Mesenchymal stem cell (in vitro differentiated cells and primary cell): ENCODE results near the gene DDAH2.

Experiments
- DNase-seq: peaks from one replicate; pipeline ENCODE4 v3.0.0-alpha.2; 2013
- H2AFZ ChIP-seq: one replicate; pipeline ENCODE4 v1.6.1; 2013; ENCODE audit warnings: low read depth, mild to moderate bottlenecking, control low read depth, inconsistent platforms, low read length, moderate library complexity
- H2AK5ac ChIP-seq: 2 replicates; pipeline ENCODE4 v1.6.1; 2013; ENCODE audit warnings: low read length, moderate library complexity, mild to moderate bottlenecking, inconsistent platforms; ENCODE audit not compliant: severe bottlenecking
- H2BK120ac ChIP-seq: one replicate; pipeline ENCODE4 v1.6.1; 2013; ENCODE audit warnings: low read depth, mild to moderate bottlenecking, inconsistent platforms, low read length, moderate library complexity
- H2BK12ac ChIP-seq, 2 experiments: one replicate each; pipeline ENCODE4 v1.6.1; 2013; ENCODE audit warnings: inconsistent platforms in 2 of 2, low read length in 2 of 2, mild to moderate bottlenecking in 2 of 2, moderate library complexity in 2 of 2, control low read depth in 1 of 2
- H2BK15ac ChIP-seq: one replicate; pipeline ENCODE4 v1.6.1; 2013; ENCODE audit warnings: mild to moderate bottlenecking, low read depth, inconsistent platforms; ENCODE audit not compliant: poor library complexity, severe bottlenecking
- H2BK5ac ChIP-seq: 2 replicates; pipeline ENCODE4 v1.6.1; 2013; ENCODE audit warnings: low read depth, mild to moderate bottlenecking, low read length, control low read depth, inconsistent platforms; ENCODE audit not compliant: poor library complexity, severe bottlenecking
- H3K14ac ChIP-seq, 2 experiments: one replicate each; pipeline ENCODE4 v1.6.1; 2013; ENCODE audit warnings: inconsistent platforms in 2 of 2, low read length in 2 of 2, control low read depth in 1 of 2, mild to moderate bottlenecking in 1 of 2, moderate library complexity in 1 of 2
- H3K18ac ChIP-seq, 2 experiments: one replicate each; pipeline ENCODE4 v1.6.1; 2013; ENCODE audit warnings: inconsistent platforms in 2 of 2, low read length in 2 of 2, control low read depth in 1 of 2, low read depth in 1 of 2, mild to moderate bottlenecking in 1 of 2
- H3K23ac ChIP-seq, 2 experiments: one replicate each; pipeline ENCODE4 v1.6.1; 2013; ENCODE audit warnings: inconsistent platforms in 2 of 2, low read length in 2 of 2, mild to moderate bottlenecking in 2 of 2, moderate library complexity in 2 of 2, control low read depth in 1 of 2
- H3K27ac ChIP-seq: 2 replicates; pipeline ENCODE4 v1.5.1; 2013; ENCODE audit warnings: mild to moderate bottlenecking, moderate library complexity, low read length, control low read depth, inconsistent platforms; ENCODE audit not compliant: poor library complexity, severe bottlenecking
- H3K27me3 ChIP-seq, 2 experiments: 2 replicates each; pipeline versions ENCODE4 v1.6.1 to v1.7.0; 2013; ENCODE audit warnings: low read length in 2 of 2, mild to moderate bottlenecking in 2 of 2, moderate library complexity in 2 of 2, control low read depth in 1 of 2, inconsistent platforms in 1 of 2; ENCODE audit not compliant: control insufficient read depth in 1 of 2, insufficient read depth in 1 of 2
- H3K36me3 ChIP-seq, 2 experiments: 2 replicates each; pipeline versions ENCODE4 v1.6.1 to v1.7.0; 2013; ENCODE audit warnings: low read length in 2 of 2, control low read depth in 1 of 2, inconsistent platforms in 1 of 2, low read depth in 1 of 2, mild to moderate bottlenecking in 1 of 2; ENCODE audit not compliant: insufficient read depth in 2 of 2, control insufficient read depth in 1 of 2
- H3K4ac ChIP-seq, 2 experiments: one replicate each; pipeline ENCODE4 v1.6.1; 2013; ENCODE audit warnings: inconsistent platforms in 2 of 2, low read length in 2 of 2, mild to moderate bottlenecking in 2 of 2, moderate library complexity in 2 of 2, control low read depth in 1 of 2, low read depth in 1 of 2
- H3K4me1 ChIP-seq: 2 replicates; pipeline ENCODE4 v1.6.1; 2013; ENCODE audit warnings: low read depth, low read length, control low read depth; ENCODE audit not compliant: control insufficient read depth, insufficient read depth
- H3K4me2 ChIP-seq: 2 replicates; pipeline ENCODE4 v1.6.1; 2013; ENCODE audit warnings: low read length, mild to moderate bottlenecking, inconsistent platforms; ENCODE audit not compliant: poor library complexity, severe bottlenecking
- H3K4me3 ChIP-seq, 2 experiments: 2 replicates each; pipeline versions ENCODE4 v1.5.1 to v1.7.0; 2013; ENCODE audit warnings: low read length in 2 of 2, mild to moderate bottlenecking in 2 of 2, control low read depth in 1 of 2, low read depth in 1 of 2; ENCODE audit not compliant: insufficient read depth in 1 of 2
- H3K79me1 ChIP-seq: replicated peaks from 2 replicates; pipeline ENCODE4 v1.6.1; 2013; ENCODE audit warnings: mild to moderate bottlenecking, control low read depth, low read length, inconsistent platforms; ENCODE audit not compliant: poor library complexity, severe bottlenecking
- H3K9ac ChIP-seq: 2 replicates; pipeline ENCODE4 v1.7.0; 2013; ENCODE audit warnings: mild to moderate bottlenecking, low read length, moderate library complexity
- H3K9me3 ChIP-seq: 2 replicates; pipeline ENCODE4 v1.7.0; 2013; ENCODE audit warnings: mild to moderate bottlenecking, low read length; ENCODE audit not compliant: control insufficient read depth
- H4K8ac ChIP-seq: one replicate; pipeline ENCODE4 v1.6.1; 2013; ENCODE audit warnings: inconsistent platforms, mild to moderate bottlenecking, low read length, moderate library complexity
- H4K91ac ChIP-seq: one replicate; pipeline ENCODE4 v1.6.1; 2013; ENCODE audit warnings: mild to moderate bottlenecking, low read length, inconsistent platforms
- WGBS: methylation state at CpG from one replicate; pipeline ENCODE4 v1.1.7; 2013; ENCODE audit warnings: mixed read lengths; 5-methylcytosine and 5-hydroxymethylcytosine counted together

The DDAH2 gene

GRCh38 chr6:31702405-31702818 lies 26.7 kb downstream of the DDAH2 start:
- Histone ChIP-seq H3K79me1 (peaks cover 18% of the 10 kb centered on the region), H3K4me2 (peak overlapping the region; percentile 70), H2BK12ac (no peak overlapping the region), H3K27me3 (no peaks in the 10 kb centered on the region), H3K14ac (peak overlapping the region in 1 of 2 experiments; percentile 71), H2BK120ac (no peak overlapping the region), H3K23ac (no peak overlapping the region), H3K4me1 (peaks cover 15% of the 10 kb centered on the region), H4K8ac (no peak overlapping the region), H3K4me3 (peak overlapping the region; percentile 78 to 97), H2BK5ac (no peak overlapping the region), H3K9me3 (no peaks in the 10 kb centered on the region), H3K27ac (peak overlapping the region; percentile 88), H3K36me3 (peaks cover 11 to 17% of the 10 kb centered on the region in 2 experiments), H2AFZ (peak overlapping the region; percentile 62), H3K9ac (peak overlapping the region; percentile 98), H4K91ac (no peak overlapping the region), H2BK15ac (no peak overlapping the region), H3K4ac (peak overlapping the region; percentile 1 to 96), H2AK5ac (no peak overlapping the region), H3K18ac (peak overlapping the region; percentile 17 to 94)
- no peak for DNase-seq
- 6% methylated on average over 8 of the region's 10 CpGs for WGBS

- H3K4me1 ChIP-seq, result peaks cover 15% of the 10 kb centered on the region
- peak overlapping the region; percentile 76 for H2BK15ac ChIP-seq
Measured at GRCh38 chr6:31701666-31702404, 27.3 kb downstream of the DDAH2 start.

GRCh38 chr6:31700740-31701401 lies 28.2 kb downstream of the DDAH2 start:
- Histone ChIP-seq H2BK5ac (no peak overlapping the region), H3K18ac (no peak overlapping the region), H3K27me3 (no peaks in the 10 kb centered on the region), H3K4me3 (peak overlapping the region in 1 of 2 experiments; percentile 97), H2AK5ac (no peak overlapping the region), H3K4ac (no peak overlapping the region), H3K14ac (peak overlapping the region in 1 of 2 experiments; percentile 70), H3K9ac (peak overlapping the region; percentile 98), H3K79me1 (peaks cover 18% of the 10 kb centered on the region), H4K91ac (no peak overlapping the region), H3K4me2 (no peak overlapping the region), H3K9me3 (no peaks in the 10 kb centered on the region), H2BK12ac (no peak overlapping the region), H3K36me3 (peaks cover 15 to 28% of the 10 kb centered on the region in 2 experiments), H2BK120ac (no peak overlapping the region), H2AFZ (no peak overlapping the region), H3K4me1 (peaks cover 15% of the 10 kb centered on the region), H2BK15ac (no peak overlapping the region), H3K23ac (no peak overlapping the region), H3K27ac (no peak overlapping the region), H4K8ac (peak overlapping the region; percentile 35)
- 96% methylated on average over 4 of the region's 5 CpGs for WGBS
- no peak for DNase-seq

More at GRCh38 chr6:31701666-31702404, 27.3 kb downstream of the DDAH2 start:
- Histone ChIP-seq H3K4ac (peak overlapping the region in 1 of 2 experiments; percentile 15), H2BK5ac (no peak overlapping the region), H3K27me3 (no peaks in the 10 kb centered on the region), H4K91ac (no peak overlapping the region), H2AK5ac (no peak overlapping the region), H2AFZ (no peak overlapping the region), H3K9me3 (no peaks in the 10 kb centered on the region), H3K9ac (peak overlapping the region; percentile 98), H2BK120ac (no peak overlapping the region), H3K79me1 (peaks cover 18% of the 10 kb centered on the region), H3K36me3 (peaks cover 13 to 20% of the 10 kb centered on the region in 2 experiments), H2BK12ac (no peak overlapping the region), H3K4me3 (peak overlapping the region; percentile 21 to 97), H3K4me2 (peak overlapping the region; percentile 70), H3K27ac (no peak overlapping the region), H3K18ac (peak overlapping the region in 1 of 2 experiments; percentile 41), H3K14ac (peak overlapping the region in 1 of 2 experiments; percentile 19), H3K23ac (no peak overlapping the region), H4K8ac (no peak overlapping the region)
- peak; percentile 66 for DNase-seq
- WGBS, result 49% methylated on average over 7 of the region's 7 CpGs

- Histone ChIP-seq H3K14ac (no peak overlapping the region), H3K4me3 (no peak overlapping the region), H3K79me1 (peaks cover 20% of the 10 kb centered on the region), H2BK15ac (no peak overlapping the region), H3K4me1 (peaks cover 10% of the 10 kb centered on the region), H2BK5ac (no peak overlapping the region), H2AFZ (no peak overlapping the region), H3K9me3 (no peaks in the 10 kb centered on the region), H3K9ac (peak overlapping the region; percentile 53), H2BK12ac (no peak overlapping the region), H4K8ac (no peak overlapping the region), H3K4me2 (no peak overlapping the region), H2AK5ac (no peak overlapping the region), H3K27me3 (no peaks in the 10 kb centered on the region), H3K36me3 (peaks cover 43 to 56% of the 10 kb centered on the region in 2 experiments), H3K4ac (no peak overlapping the region), H3K27ac (no peak overlapping the region), H3K23ac (no peak overlapping the region), H2BK120ac (no peak overlapping the region), H4K91ac (no peak overlapping the region), H3K18ac (no peak overlapping the region)
- 56% methylated on average over 3 of the region's 3 CpGs for WGBS
- no peak for DNase-seq
Measured at GRCh38 chr6:31697555-31697954, 31.5 kb downstream of the DDAH2 start.
